Heart right ventricle (tissue), 16 donors: ENCODE data around the gene ZNF780B. TPM values are rescaled to one million over a fixed set of nuclear protein-coding genes. Genes with fewer than 3 reads are reported as not detected.
A peak's percentile ranks its signal among the peaks of the same experiment; 100 is the strongest.

ENCODE experiments used
- ATAC-seq, 8 donors: fragments of 200-7000 bp; cut with Tn5 transposase; one replicate each; pipeline ENCODE4 v1.9.1; 2020; ENCODE audit warnings: mild to moderate bottlenecking in 8 of 8, moderate library complexity in 8 of 8, moderate number of reproducible peaks in 1 of 8
- DNase-seq, 2 donors: peaks; one replicate each; pipeline ENCODE4 v3.0.0-alpha.2; 2020
- H3K27ac ChIP-seq, 10 donors: fragments of 200-600 bp; sonication (generic) in 2 of 10; one replicate each; pipeline versions ENCODE4 v1.5.0 to v1.8.0; 2020 to 2022; ENCODE audit warnings: mild to moderate bottlenecking in 3 of 10
- H3K27me3 ChIP-seq, 7 donors: fragments of 200-600 bp; one replicate each; pipeline ENCODE4 v1.8.0; 2021 to 2022; ENCODE audit warnings: mild to moderate bottlenecking in 2 of 7
- H3K36me3 ChIP-seq, 9 donors: fragments of 200-600 bp; sonication (generic) in 1 of 9; one replicate each; pipeline versions ENCODE4 v1.5.0 to v1.8.0; 2020 to 2022; ENCODE audit warnings: mild to moderate bottlenecking in 2 of 9
- H3K4me1 ChIP-seq, 9 donors: fragments of 200-600 bp; sonication (generic) in 1 of 9; one replicate each; pipeline versions ENCODE4 v1.5.0 to v1.8.0; 2020 to 2022; ENCODE audit warnings: mild to moderate bottlenecking in 4 of 9
- H3K4me3 ChIP-seq, 10 donors: fragments of 200-600 bp; sonication (generic) in 2 of 10; one replicate each; pipeline versions ENCODE4 v1.5.0 to v1.8.0; 2020 to 2022; ENCODE audit warnings: mild to moderate bottlenecking in 7 of 10, moderate library complexity in 2 of 10
- H3K9me3 ChIP-seq, 11 donors: fragments of 200-600 bp in 10 of 11; sonication (generic) in 2 of 11; one replicate each; pipeline versions ENCODE4 v1.5.0 to v1.8.0; 2013 to 2022; ENCODE audit warnings: mild to moderate bottlenecking in 2 of 11, control low read depth in 1 of 11, moderate library complexity in 1 of 11
- CTCF ChIP-seq, 9 donors: fragments of 200-600 bp; sonication (generic) in 2 of 9; IDR thresholded peaks; one replicate each; pipeline versions ENCODE4 v1.5.0 to v1.8.0; 2021 to 2022; ENCODE audit warnings: antibody characterized with exemption in 9 of 9, mild to moderate bottlenecking in 5 of 9, moderate library complexity in 1 of 9
- WGBS, 2 donors: extraction: QIAGEN DNeasy Blood & Tissue Kit; methylation state at CpG; one replicate each; pipeline ENCODE4 v1.1.7; 2013; ENCODE audit warnings: inconsistent platforms in 1 of 2; 5-methylcytosine and 5-hydroxymethylcytosine counted together
- intact Hi-C, 10 donors: fragments of 100-400 bp; cut with DNase I; formaldehyde crosslinking; loops; one replicate each; pipeline versions ENCODE4 v1.11.1 to v1.14.2; 2022
- polyA plus RNA-seq, 2 donors: library from polyadenylated mRNA; stranded (reverse); fragments of 200-250 nt; gene quantifications; one replicate each; pipeline ENCODE4 v1.2.3, GENCODE V29; 2013
- total RNA-seq, 10 donors: library from RNA; stranded (reverse); fragmentation: NEBNext Ultra II Directional in 3 of 10; extraction: Animal tissue kit (Norgen Biotek cat#: 25700) in 3 of 10; gene quantifications; one replicate each; pipeline versions ENCODE4 v1.2.1 to v1.2.4, GENCODE V29; 2021 to 2023
- donor health status: Arrhythmogenic right ventricular cardiomyopathy.
- donor health status: ischemic (EF 13 %, LVEDD 7.1; RV severe dilation, severe dysfunction).
- donor health status: healthy with polysubstance abuse.
- donor health status: DM: no; HTN: yes; CAD: no.
- donor health status: DM: no; HTN: no; CAD: no.
- donor health status: ischemic (EF 25% LVEDD 6.9; RV normal size, moderate dysfunction).
- donor health status: ischemic (EF 25% LVEDD 5.7; RV mildly dilated, moderate dysfunction).
- donor health status: healthy.
- donor health status: DM: yes; HTN: yes; CAD: no.
- donor health status: Ischemic cardiomyopathy.
- donor health status: ischemic (EF 35%, LVEDD 5.7; RV mildly dilated, moderate dysfunction).
- donor health status: nonischemic (EF 11% LVEDD 7.7; RV severe dilation, severe dysfunction).
- donor health status: DM: yes; HTN: yes; CAD: no.
- donor health status: PGD.
- donor health status: ischemic (EF 29% LVEDD 5.4; RV normal size, mild dysfunction).
- donor health status: nonischemic (EF 23%, LVEDD 6.1; RV moderate dilation, normal function).

Gene ZNF780B
- total and polyA plus RNA-seq, 12 donors, result 3.1 to 29.7 (median 24.5) TPM

GRCh38 chr19:40089462-40089861 is 33.4 kb upstream of the ZNF780B start:
- Histone ChIP-seq H3K27me3 (peaks cover 0 to 11% (median 0%) of the 10 kb centered on the region in 7 donors), H3K4me1 (peaks cover 0 to 28% (median 18%) of the 10 kb centered on the region in 9 donors), H3K9me3 (peaks cover 0 to 10% (median 0%) of the 10 kb centered on the region in 11 donors), H3K27ac (peak overlapping the region in 7 of 10 donors; percentile 86 to 98 (median 92)), H3K36me3 (peaks cover 0 to 7% (median 0%) of the 10 kb centered on the region in 9 donors), H3K4me3 (peak overlapping the region in 9 of 10 donors; percentile 63 to 94 (median 82))
- peak in 1 of 2 donors; percentile 43 for DNase-seq
- WGBS, 2 donors, result 44 to 53% methylated on average over 4 of the region's 4 CpGs
- no peak for TF ChIP-seq CTCF (IDR thresholded peaks at IDR 0.05)
- intact Hi-C loops, result no loop called here
- peak in 6 of 8 donors; percentile 6 to 67 (median 51) for ATAC-seq

GRCh38 chr19:40088299-40089047 is 32.4 kb upstream of the ZNF780B start:
- intact Hi-C loops, result no loop called here
- Histone ChIP-seq H3K4me1 (peaks cover 0 to 28% (median 18%) of the 10 kb centered on the region in 9 donors), H3K9me3 (peaks cover 0 to 10% (median 0%) of the 10 kb centered on the region in 11 donors), H3K27ac (no peak overlapping the region), H3K27me3 (peaks cover 0 to 7% (median 0%) of the 10 kb centered on the region in 7 donors), H3K36me3 (peaks cover 0 to 17% (median 9%) of the 10 kb centered on the region in 9 donors), H3K4me3 (no peak overlapping the region)
- ATAC-seq, result no peak
- DNase-seq, result no peak
- 87 to 95% methylated on average over 5 of the region's 5 CpGs for WGBS, 2 donors
- TF ChIP-seq CTCF (IDR thresholded peaks at IDR 0.05), result no peak

GRCh38 chr19:40084948-40085347 is 28.9 kb upstream of the ZNF780B start:
- WGBS, 2 donors, result 69 to 85% methylated on average over 4 of the region's 4 CpGs
- intact Hi-C loops, result no loop called here
- Histone ChIP-seq H3K27me3 (no peaks in the 10 kb centered on the region), H3K4me1 (peaks cover 0 to 23% (median 13%) of the 10 kb centered on the region in 9 donors), H3K27ac (no peak overlapping the region), H3K4me3 (no peak overlapping the region), H3K36me3 (peaks cover 0 to 53% (median 38%) of the 10 kb centered on the region in 9 donors), H3K9me3 (peaks cover 0 to 17% (median 4%) of the 10 kb centered on the region in 11 donors)
- DNase-seq, result no peak
- ATAC-seq, result no peak
- no peak for TF ChIP-seq CTCF (IDR thresholded peaks at IDR 0.05)

GRCh38 chr19:40081411-40081810 is 25.4 kb upstream of the ZNF780B start:
- DNase-seq, result no peak
- H3K27ac ChIP-seq, result peak overlapping the region in 1 of 10 donors; percentile 41
- TF ChIP-seq CTCF (IDR thresholded peaks at IDR 0.05), result no peak
- H3K36me3 ChIP-seq, result peaks cover 0 to 88% (median 66%) of the 10 kb centered on the region in 9 donors
- H3K27me3 ChIP-seq, result no peaks in the 10 kb centered on the region
- H3K4me1 ChIP-seq, result peaks cover 0 to 7% (median 0%) of the 10 kb centered on the region in 9 donors
- no peak overlapping the region for H3K4me3 ChIP-seq
- H3K9me3 ChIP-seq, result peaks cover 0 to 38% (median 21%) of the 10 kb centered on the region in 11 donors
- no peak for ATAC-seq
- intact Hi-C loops, result no loop called here
- 95 to 96% methylated on average over 1 of the region's 1 CpG for WGBS, 2 donors
